Erythroblast (primary cell): ENCODE measurements around the gene PXT1.

Source experiments
- GATA1 ChIP-seq: IDR thresholded peaks from 2 replicates; pipeline ENCODE4 v1.6.1; 2011; ENCODE audit warnings: low read depth, mild to moderate bottlenecking, control low read depth, low read length, moderate library complexity
- POLR2A ChIP-seq: IDR thresholded peaks from 2 replicates; pipeline ENCODE4 v1.6.1; 2011; ENCODE audit warnings: mild to moderate bottlenecking, low read length

DNA sequence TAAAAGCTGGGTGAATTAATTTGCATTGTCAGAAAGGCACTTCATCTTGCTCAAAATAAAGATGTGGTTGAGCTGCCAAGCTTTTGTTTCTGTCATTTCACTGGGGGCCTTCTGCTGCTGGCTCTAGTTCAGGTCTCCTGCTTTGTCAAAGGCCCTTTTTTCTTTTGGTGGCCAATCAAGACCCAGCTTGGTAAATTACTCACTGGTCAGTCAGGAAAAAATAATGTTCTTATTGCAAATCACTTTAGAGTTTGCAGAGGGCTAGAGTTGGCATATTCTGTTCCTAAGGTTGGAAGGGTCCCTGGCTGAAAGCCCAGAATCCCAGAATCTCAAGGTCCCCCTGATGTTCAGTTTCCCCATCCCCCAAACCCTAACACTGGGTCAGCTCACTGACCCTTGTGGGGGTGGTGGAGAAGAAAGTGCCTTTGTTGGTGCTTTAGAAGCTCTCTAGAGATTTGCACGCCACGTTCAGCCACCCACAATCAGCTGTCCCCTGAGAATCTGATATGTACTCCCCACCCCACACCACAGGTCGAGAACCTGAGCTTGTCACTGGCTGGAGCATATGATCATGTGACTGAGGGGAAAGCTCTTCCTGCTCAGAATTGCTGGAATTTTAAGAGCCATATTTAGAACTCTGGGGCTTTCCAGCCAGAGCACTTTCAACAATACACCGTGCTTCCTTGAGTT lies 84.3 kb downstream of the PXT1 start:
- TF ChIP-seq POLR2A (no peak), GATA1 (no peak)
